K562 (cell line): ENCODE measurements around the gene UNKL. TPM values are rescaled to one million over a fixed set of nuclear protein-coding genes. Genes with fewer than 3 reads are reported as not detected.
A peak's percentile ranks its signal among the peaks of the same experiment; 100 is the strongest.

Source experiments
- ATAC-seq: fragments of 200-7000 bp; cut with Tn5 transposase; 3 replicates; pipeline ENCODE4 v1.9.1; 2020; ENCODE audit warnings: moderate library complexity
- BruUV-seq: library from RNA; stranded (reverse); fragments of 400-500 nt; replicated peaks from 2 replicates; lab custom pipeline; 2021; lab: Mats Ljungman, UMichigan
- CTCF ChIA-PET: fragments of 300-600 bp; formaldehyde crosslinking; extraction: SDS; loops from one replicate; lab custom pipeline; 2021; ENCODE audit warnings: low intra/inter-chr PET ratio; lab: Yijun Ruan, JAX
- POLR2A ChIA-PET: fragments of 300-600, 350-650 bp; sonication (Branson Sonifier 250); formaldehyde crosslinking; extraction: SDS; loops from one replicate; lab custom pipeline; 2021; ENCODE audit warnings: antibody characterized with exemption, inconsistent platforms; lab: Yijun Ruan, JAX
- DNase-seq, 4 experiments: peaks; one replicate each; pipeline versions ENCODE4 v3.0.0 to v3.0.0-alpha.2; 2011 to 2018; ENCODE audit warnings: low spot score in 3 of 4, mixed read lengths in 3 of 4; ENCODE audit errors: extremely low read depth in 1 of 4
- FAIRE-seq: peaks from 2 replicates; lab custom pipeline; 2011; peaks lifted over from hg19 to GRCh38; lab: Jason Lieb, UNC
- H2AFZ ChIP-seq: 2 replicates; pipeline ENCODE4 v1.6.0; 2011; ENCODE audit warnings: low read depth, low read length, control low read depth, inconsistent platforms
- H3K27ac ChIP-seq: fragments of 200-600 bp; 3 replicates; pipeline ENCODE4 v1.8.0; 2011; ENCODE audit warnings: low read depth, mild to moderate bottlenecking, control low read depth, inconsistent platforms, low read length, moderate library complexity, mixed read lengths; ENCODE audit errors: extremely low read depth
- H3K27me3 ChIP-seq, 2 experiments: fragments of 300-600 bp in 1 of 2; 2 replicates in 1 of 2; 3 replicates in 1 of 2; pipeline versions ENCODE4 v1.6.0 to v1.8.0; 2011; ENCODE audit warnings: inconsistent platforms in 2 of 2, low read length in 2 of 2, mild to moderate bottlenecking in 1 of 2, mixed read lengths in 1 of 2, moderate library complexity in 1 of 2; ENCODE audit not compliant: control insufficient read depth in 2 of 2, insufficient read depth in 2 of 2
- H3K36me3 ChIP-seq: fragments of 300-600 bp; 3 replicates; pipeline ENCODE4 v1.8.0; 2011; ENCODE audit warnings: mild to moderate bottlenecking, low read length, inconsistent platforms; ENCODE audit not compliant: control insufficient read depth, insufficient read depth
- H3K4me1 ChIP-seq, 2 experiments: fragments of 200-600 bp in 1 of 2; replicated peaks in 1 of 2; 2 replicates in 1 of 2; 3 replicates in 1 of 2; pipeline versions ENCODE4 v1.5.1 to v1.8.0; 2011; ENCODE audit warnings: inconsistent platforms in 2 of 2, low read length in 2 of 2, mild to moderate bottlenecking in 1 of 2, mixed read lengths in 1 of 2, moderate library complexity in 1 of 2; ENCODE audit not compliant: control insufficient read depth in 2 of 2, insufficient read depth in 2 of 2
- H3K4me2 ChIP-seq: 2 replicates; pipeline ENCODE4 v1.6.1; 2011; ENCODE audit warnings: low read length, control low read depth, inconsistent platforms, mixed read lengths; ENCODE audit not compliant: insufficient read depth
- H3K4me3 ChIP-seq: fragments of 200-600 bp; sonication (generic), shearing (Covaris generic); 2 replicates; pipeline ENCODE4 v1.5.1; 2016; ENCODE audit warnings: control low read depth, inconsistent platforms
- H3K79me2 ChIP-seq: fragments of 200-600 bp; 3 replicates; pipeline ENCODE4 v1.8.0; 2011; ENCODE audit warnings: low read length, inconsistent platforms; ENCODE audit not compliant: control insufficient read depth, insufficient read depth
- H3K9ac ChIP-seq, 2 experiments: 2 replicates each; pipeline versions ENCODE4 v1.6.0 to v1.6.1; 2011; ENCODE audit warnings: low read depth in 2 of 2, low read length in 2 of 2, control low read depth in 1 of 2, inconsistent platforms in 1 of 2, mild to moderate bottlenecking in 1 of 2, mixed read lengths in 1 of 2; ENCODE audit not compliant: insufficient read depth in 1 of 2
- H3K9me1 ChIP-seq: one replicate; pipeline ENCODE4 v1.6.0; 2011; ENCODE audit warnings: inconsistent platforms, mild to moderate bottlenecking, low read length, moderate library complexity; ENCODE audit not compliant: control insufficient read depth, insufficient read depth
- H3K9me3 ChIP-seq: replicated peaks from 2 replicates; pipeline ENCODE4 v1.5.1; 2011; ENCODE audit warnings: low read depth, low read length, inconsistent platforms; ENCODE audit not compliant: control insufficient read depth, insufficient read depth
- H4K20me1 ChIP-seq: replicated peaks from 2 replicates; pipeline ENCODE4 v1.6.1; 2011; ENCODE audit warnings: low read length, inconsistent platforms, mixed read lengths; ENCODE audit not compliant: control insufficient read depth, insufficient read depth
- ARHGAP35 ChIP-seq: fragments of 450-650 bp; IDR thresholded peaks from 2 replicates; pipeline ENCODE4 v1.6.1; 2018; ENCODE audit not compliant: partially characterized antibody
- CHD1 ChIP-seq: fragments of 200-600 bp; sonication (generic); IDR thresholded peaks from one replicate; pipeline ENCODE4 v1.6.1; 2012; ENCODE audit warnings: mild to moderate bottlenecking, moderate library complexity, low read length, inconsistent platforms
- GMEB1 ChIP-seq: fragments of 250-450 bp; sonication (Bioruptor Pico); IDR thresholded peaks from 2 replicates; pipeline ENCODE4 v1.4.0; 2020; ENCODE audit warnings: mild to moderate bottlenecking
- HLTF ChIP-seq: fragments of 450-650 bp; IDR thresholded peaks from 2 replicates; pipeline ENCODE4 v1.6.1; 2016
- IRF9 ChIP-seq: fragments of 450-650 bp; IDR thresholded peaks from 2 replicates; pipeline ENCODE4 v1.6.1; 2016; ENCODE audit warnings: missing biosample characterization, missing genetic modification characterization
- KLF13 ChIP-seq: fragments of 450-650 bp; IDR thresholded peaks from 2 replicates; pipeline ENCODE4 v1.6.1; 2016; ENCODE audit warnings: missing genetic modification characterization, low read depth, mild to moderate bottlenecking, missing compliant biosample characterization, moderate library complexity, borderline replicate concordance
- L3MBTL2 ChIP-seq: fragments of 450-650 bp; IDR thresholded peaks from 2 replicates; pipeline ENCODE4 v1.6.1; 2016; ENCODE audit warnings: mild to moderate bottlenecking, moderate library complexity
- MBD1 ChIP-seq: fragments of 250-450 bp; sonication (Bioruptor Pico); IDR thresholded peaks from 2 replicates; pipeline ENCODE4 v1.8.0; 2022; ENCODE audit warnings: inconsistent platforms
- SIN3A ChIP-seq, 2 experiments: fragments of 150-350 bp in 1 of 2; IDR thresholded peaks; 2 replicates each; pipeline ENCODE4 v1.6.1; 2011 to 2016; ENCODE audit warnings: borderline replicate concordance in 2 of 2, low read depth in 2 of 2, low read length in 2 of 2, mild to moderate bottlenecking in 2 of 2, moderate library complexity in 2 of 2; ENCODE audit not compliant: control insufficient read depth in 1 of 2
- TAF1 ChIP-seq: IDR thresholded peaks from 2 replicates; pipeline ENCODE4 v1.6.1; 2011; ENCODE audit warnings: mild to moderate bottlenecking, low read length, moderate library complexity; ENCODE audit not compliant: insufficient read depth, control insufficient read depth, severe bottlenecking; ENCODE audit errors: extremely low read depth
- TAF7 ChIP-seq: fragments of 450-650 bp; IDR thresholded peaks from 2 replicates; pipeline ENCODE4 v1.6.1; 2016; ENCODE audit warnings: missing genetic modification characterization, missing compliant biosample characterization
- TSHZ1 ChIP-seq: fragments of 250-450 bp; sonication (Bioruptor Pico); IDR thresholded peaks from 2 replicates; pipeline ENCODE4 v1.4.0; 2020; ENCODE audit warnings: mild to moderate bottlenecking, moderate library complexity
- ZNF175 ChIP-seq: fragments of 200-800 bp; sonication (Bioruptor generic); IDR thresholded peaks from 2 replicates; pipeline ENCODE4 v1.6.1; 2016; ENCODE audit warnings: low read depth, mild to moderate bottlenecking, missing genetic modification characterization, missing compliant biosample characterization
- ZSCAN29 ChIP-seq: fragments of 450-650 bp; IDR thresholded peaks from 2 replicates; pipeline ENCODE4 v1.6.1; 2017
- WGBS: fragments of 100-300 bp; shearing (Covaris generic); methylation state at CpG from one replicate; pipeline ENCODE4 v1.1.6; 2016; ENCODE audit warnings: low coverage, mixed read lengths; ENCODE audit not compliant: insufficient coverage; ENCODE audit errors: missing lambda C conversion rate; 5-methylcytosine and 5-hydroxymethylcytosine counted together
- in situ Hi-C: fragments of 300-500 bp; cut with MboI; formaldehyde crosslinking; loops from 4 replicates; pipeline ENCODE4 v1.15.0; 2018; ENCODE audit warnings: inconsistent platforms, mixed read lengths
- intact Hi-C: fragments of 100-400 bp; cut with micrococcal nuclease; formaldehyde crosslinking; loops from 2 replicates; pipeline ENCODE4 v1.14.2; 2022
- polyA plus RNA-seq, 8 experiments: library from polyadenylated mRNA; depleted of rRNA in 4 of 8; stranded (reverse) in 5 of 8; unstranded in 3 of 8; fragments of >200 nt; fragmentation: Nextera tagmentation in 2 of 8; fragmentation: Illumina TruSeq in 1 of 8; extraction: Ambion mirVana in 2 of 8; extraction: Trizol in 1 of 8; gene quantifications; 2 replicates each; pipeline versions ENCODE4 v1.2.1 to v1.2.3, GENCODE V29; 2011 to 2014; ENCODE audit warnings: inconsistent platforms in 1 of 8, missing spikeins in 1 of 8
- total RNA-seq, 7 experiments: library from RNA; depleted of rRNA in 6 of 7; stranded (reverse); fragments of >200 nt in 6 of 7; fragmentation: Illumina TruSeq in 2 of 7; extraction: Trizol in 2 of 7; gene quantifications; 2 replicates each; pipeline versions ENCODE4 v1.2.1 to v1.2.3, GENCODE V29; 2011 to 2021; ENCODE audit warnings: low replicate concordance in 1 of 7

The UNKL gene
- total and polyA plus RNA-seq, 9 of the 15 experiments (the other 6 are each of a cell fraction or from before 2014, with no cell fraction given) = 0.37 to 30.2 (median 5.1) TPM

GRCh38 chr16:1390239-1390779, 24.2 kb downstream of the UNKL start:
- no peak for ATAC-seq
- no peak for TF ChIP-seq MBD1 (CRISPR knock-in tag)
- TF ChIP-seq KLF13 (tag) = no peak
- no peak for TF ChIP-seq ZSCAN29
- TF ChIP-seq TAF7 (tag) = no peak
- no peak for TF ChIP-seq HLTF
- TF ChIP-seq SIN3A (IDR thresholded peaks at IDR 0.05; ENCODE audit: borderline replicate concordance in 2 of 2, control insufficient read depth in 1 of 2, low read depth in 2 of 2, low read length in 2 of 2) = no peak
- no peak for TF ChIP-seq ARHGAP35
- no peak for TF ChIP-seq CHD1
- no peak for TF ChIP-seq ZNF175 (CRISPR knock-in tag)
- TF ChIP-seq GMEB1 (CRISPR knock-in tag) = no peak
- no peak for TF ChIP-seq IRF9
- TF ChIP-seq TSHZ1 (CRISPR knock-in tag) = no peak
- no peak for TF ChIP-seq TAF1
- TF ChIP-seq L3MBTL2 = no peak

More at GRCh38 chr16:1390239-1390779, 24.2 kb downstream of the UNKL start:
- CTCF ChIA-PET = no interaction called here
- Histone ChIP-seq H3K4me1 (peaks cover 0 to 36% of the 10 kb centered on the region in 2 experiments; a peak in 2 of 5 replicates), H2AFZ (no peak overlapping the region), H3K36me3 (no peaks in the 10 kb centered on the region), H3K9me3 (no peaks in the 10 kb centered on the region), H3K27ac (no peak overlapping the region), H3K27me3 (no peaks in the 10 kb centered on the region), H4K20me1 (no peaks in the 10 kb centered on the region), H3K4me3 (no peak overlapping the region), H3K9me1 (no peaks in the 10 kb centered on the region), H3K79me2 (no peaks in the 10 kb centered on the region), H3K9ac (peak overlapping the region in 1 of 2 experiments; percentile 43; a peak in 2 of 4 replicates), H3K4me2 (no peak overlapping the region)
- 70% methylated on average over 26 of the region's 28 CpGs for WGBS
- in situ Hi-C loops (no loop called here), intact Hi-C loops (no loop called here)
- BruUV-seq = no TSS peak
- DNase-seq (no peak), FAIRE-seq (no peak)
- POLR2A ChIA-PET = interaction anchor here (0.6 to 5.9 kb wide), 4 partner anchors 11 to 184 kb away, joined by 3 to 48 read pairs (median 4); no protein-coding TSS in a partner anchor
